K562 (cell line): ENCODE measurements around the gene MICAL2. TPM values are rescaled to one million over a fixed set of nuclear protein-coding genes. Genes with fewer than 3 reads are reported as not detected.

ENCODE experiments used
- ATAC-seq: fragments of 200-7000 bp; cut with Tn5 transposase; 3 replicates; pipeline ENCODE4 v1.9.1; 2020; ENCODE audit warnings: moderate library complexity
- BruUV-seq: library from RNA; stranded (reverse); fragments of 400-500 nt; replicated peaks from 2 replicates; lab custom pipeline; 2021; lab: Mats Ljungman, UMichigan
- CTCF ChIA-PET: fragments of 300-600 bp; formaldehyde crosslinking; extraction: SDS; loops from one replicate; lab custom pipeline; 2021; ENCODE audit warnings: low intra/inter-chr PET ratio; lab: Yijun Ruan, JAX
- POLR2A ChIA-PET: fragments of 300-600, 350-650 bp; sonication (Branson Sonifier 250); formaldehyde crosslinking; extraction: SDS; loops from one replicate; lab custom pipeline; 2021; ENCODE audit warnings: antibody characterized with exemption, inconsistent platforms; lab: Yijun Ruan, JAX
- DNase-seq, 4 experiments: peaks; one replicate each; pipeline versions ENCODE4 v3.0.0 to v3.0.0-alpha.2; 2011 to 2018; ENCODE audit warnings: low spot score in 3 of 4, mixed read lengths in 3 of 4; ENCODE audit errors: extremely low read depth in 1 of 4
- FAIRE-seq: peaks from 2 replicates; lab custom pipeline; 2011; peaks lifted over from hg19 to GRCh38; lab: Jason Lieb, UNC
- H2AFZ ChIP-seq: 2 replicates; pipeline ENCODE4 v1.6.0; 2011; ENCODE audit warnings: low read depth, low read length, control low read depth, inconsistent platforms
- H3K27ac ChIP-seq: fragments of 200-600 bp; 3 replicates; pipeline ENCODE4 v1.8.0; 2011; ENCODE audit warnings: low read depth, mild to moderate bottlenecking, control low read depth, inconsistent platforms, low read length, moderate library complexity, mixed read lengths; ENCODE audit errors: extremely low read depth
- H3K27me3 ChIP-seq, 2 experiments: fragments of 300-600 bp in 1 of 2; 2 replicates in 1 of 2; 3 replicates in 1 of 2; pipeline versions ENCODE4 v1.6.0 to v1.8.0; 2011; ENCODE audit warnings: inconsistent platforms in 2 of 2, low read length in 2 of 2, mild to moderate bottlenecking in 1 of 2, mixed read lengths in 1 of 2, moderate library complexity in 1 of 2; ENCODE audit not compliant: control insufficient read depth in 2 of 2, insufficient read depth in 2 of 2
- H3K36me3 ChIP-seq: fragments of 300-600 bp; 3 replicates; pipeline ENCODE4 v1.8.0; 2011; ENCODE audit warnings: mild to moderate bottlenecking, low read length, inconsistent platforms; ENCODE audit not compliant: control insufficient read depth, insufficient read depth
- H3K4me1 ChIP-seq, 2 experiments: fragments of 200-600 bp in 1 of 2; replicated peaks in 1 of 2; 2 replicates in 1 of 2; 3 replicates in 1 of 2; pipeline versions ENCODE4 v1.5.1 to v1.8.0; 2011; ENCODE audit warnings: inconsistent platforms in 2 of 2, low read length in 2 of 2, mild to moderate bottlenecking in 1 of 2, mixed read lengths in 1 of 2, moderate library complexity in 1 of 2; ENCODE audit not compliant: control insufficient read depth in 2 of 2, insufficient read depth in 2 of 2
- H3K4me2 ChIP-seq: 2 replicates; pipeline ENCODE4 v1.6.1; 2011; ENCODE audit warnings: low read length, control low read depth, inconsistent platforms, mixed read lengths; ENCODE audit not compliant: insufficient read depth
- H3K4me3 ChIP-seq: fragments of 200-600 bp; sonication (generic), shearing (Covaris generic); 2 replicates; pipeline ENCODE4 v1.5.1; 2016; ENCODE audit warnings: control low read depth, inconsistent platforms
- H3K79me2 ChIP-seq: fragments of 200-600 bp; 3 replicates; pipeline ENCODE4 v1.8.0; 2011; ENCODE audit warnings: low read length, inconsistent platforms; ENCODE audit not compliant: control insufficient read depth, insufficient read depth
- H3K9ac ChIP-seq, 2 experiments: 2 replicates each; pipeline versions ENCODE4 v1.6.0 to v1.6.1; 2011; ENCODE audit warnings: low read depth in 2 of 2, low read length in 2 of 2, control low read depth in 1 of 2, inconsistent platforms in 1 of 2, mild to moderate bottlenecking in 1 of 2, mixed read lengths in 1 of 2; ENCODE audit not compliant: insufficient read depth in 1 of 2
- H3K9me1 ChIP-seq: one replicate; pipeline ENCODE4 v1.6.0; 2011; ENCODE audit warnings: inconsistent platforms, mild to moderate bottlenecking, low read length, moderate library complexity; ENCODE audit not compliant: control insufficient read depth, insufficient read depth
- H3K9me3 ChIP-seq: replicated peaks from 2 replicates; pipeline ENCODE4 v1.5.1; 2011; ENCODE audit warnings: low read depth, low read length, inconsistent platforms; ENCODE audit not compliant: control insufficient read depth, insufficient read depth
- H4K20me1 ChIP-seq: replicated peaks from 2 replicates; pipeline ENCODE4 v1.6.1; 2011; ENCODE audit warnings: low read length, inconsistent platforms, mixed read lengths; ENCODE audit not compliant: control insufficient read depth, insufficient read depth
- ETS2 ChIP-seq: IDR thresholded peaks from 2 replicates; pipeline ENCODE4 v1.6.1; 2016; ENCODE audit warnings: borderline replicate concordance, missing genetic modification characterization, mild to moderate bottlenecking, moderate library complexity, missing compliant biosample characterization; ENCODE audit not compliant: poor library complexity, severe bottlenecking
- IRF2 ChIP-seq: sonication (generic); formaldehyde crosslinking; IDR thresholded peaks from 2 replicates; pipeline ENCODE4 v1.8.1; 2022; ENCODE audit warnings: mild to moderate bottlenecking, missing genetic modification reagents
- MTA3 ChIP-seq: fragments of 450-650 bp; formaldehyde crosslinking; IDR thresholded peaks from 2 replicates; pipeline ENCODE4 v1.6.1; 2017; ENCODE audit warnings: mild to moderate bottlenecking, borderline replicate concordance
- NFIX ChIP-seq: fragments of 250-450 bp; sonication (Bioruptor Pico); IDR thresholded peaks from 2 replicates; pipeline ENCODE4 v1.4.0; 2020; ENCODE audit warnings: low read depth, mild to moderate bottlenecking, moderate library complexity
- PCBP2 ChIP-seq: fragments of 200-400 bp; formaldehyde crosslinking; IDR thresholded peaks from 2 replicates; pipeline ENCODE4 v1.6.1; 2018; ENCODE audit warnings: low read length, low read depth, mild to moderate bottlenecking, moderate library complexity; ENCODE audit not compliant: poor library complexity, severe bottlenecking
- STAT6 ChIP-seq: sonication (generic); formaldehyde crosslinking; IDR thresholded peaks from 2 replicates; pipeline ENCODE4 v1.8.1; 2023; ENCODE audit warnings: mild to moderate bottlenecking, missing genetic modification reagents
- TCF7 ChIP-seq: sonication (generic); IDR thresholded peaks from 2 replicates; pipeline ENCODE4 v1.6.1; 2016; ENCODE audit warnings: antibody characterized with exemption, borderline replicate concordance
- TEAD2 ChIP-seq: fragments of 450-650 bp; IDR thresholded peaks from 2 replicates; pipeline ENCODE4 v1.6.1; 2016; ENCODE audit warnings: missing genetic modification characterization, control low read depth, missing compliant biosample characterization
- XRCC5 ChIP-seq: fragments of 200-400 bp; formaldehyde crosslinking; IDR thresholded peaks from 2 replicates; pipeline ENCODE4 v1.6.1; 2017; ENCODE audit warnings: low read depth, mild to moderate bottlenecking, low read length
- ZBED1 ChIP-seq: IDR thresholded peaks from 2 replicates; pipeline ENCODE4 v1.6.1; 2014
- ZFP36 ChIP-seq: fragments of 150-350 bp; IDR thresholded peaks from 2 replicates; pipeline ENCODE4 v1.6.1; 2018; ENCODE audit warnings: low read length, low read depth; ENCODE audit not compliant: partially characterized antibody
- ZNF239 ChIP-seq: fragments of 250-450 bp; sonication (Bioruptor Pico); IDR thresholded peaks from 2 replicates; pipeline ENCODE4 v1.4.0; 2020; ENCODE audit warnings: mild to moderate bottlenecking
- ZNF253 ChIP-seq: fragments of 250-450 bp; sonication (Bioruptor Pico); conservative IDR thresholded peaks from 2 replicates; pipeline ENCODE4 v1.6.1; 2021; ENCODE audit warnings: mild to moderate bottlenecking
- ZNF282 ChIP-seq: sonication (generic); formaldehyde crosslinking; IDR thresholded peaks from 2 replicates; pipeline ENCODE4 v1.8.1; 2023; ENCODE audit warnings: missing genetic modification reagents
- ZNF398 ChIP-seq: fragments of 250-450 bp; sonication (Bioruptor Pico); IDR thresholded peaks from 2 replicates; pipeline ENCODE4 v1.8.0; 2021; ENCODE audit warnings: moderate library complexity, mild to moderate bottlenecking, inconsistent platforms
- ZNF740 ChIP-seq, 3 experiments: fragments of 200-800 bp in 1 of 3; sonication (Bioruptor generic) in 1 of 3; sonication (generic) in 1 of 3; formaldehyde crosslinking in 1 of 3; IDR thresholded peaks; 2 replicates each; pipeline versions ENCODE4 v1.6.1 to v1.8.0; 2016 to 2022; ENCODE audit warnings: mild to moderate bottlenecking in 2 of 3, missing compliant biosample characterization in 2 of 3, missing genetic modification characterization in 2 of 3, missing genetic modification reagents in 1 of 3
- WGBS: fragments of 100-300 bp; shearing (Covaris generic); methylation state at CpG from one replicate; pipeline ENCODE4 v1.1.6; 2016; ENCODE audit warnings: low coverage, mixed read lengths; ENCODE audit not compliant: insufficient coverage; ENCODE audit errors: missing lambda C conversion rate; 5-methylcytosine and 5-hydroxymethylcytosine counted together
- in situ Hi-C: fragments of 300-500 bp; cut with MboI; formaldehyde crosslinking; loops from 4 replicates; pipeline ENCODE4 v1.15.0; 2018; ENCODE audit warnings: inconsistent platforms, mixed read lengths
- intact Hi-C: fragments of 100-400 bp; cut with micrococcal nuclease; formaldehyde crosslinking; loops from 2 replicates; pipeline ENCODE4 v1.14.2; 2022
- polyA plus RNA-seq, 8 experiments: library from polyadenylated mRNA; depleted of rRNA in 4 of 8; stranded (reverse) in 5 of 8; unstranded in 3 of 8; fragments of >200 nt; fragmentation: Nextera tagmentation in 2 of 8; fragmentation: Illumina TruSeq in 1 of 8; extraction: Ambion mirVana in 2 of 8; extraction: Trizol in 1 of 8; gene quantifications; 2 replicates each; pipeline versions ENCODE4 v1.2.1 to v1.2.3, GENCODE V29; 2011 to 2014; ENCODE audit warnings: inconsistent platforms in 1 of 8, missing spikeins in 1 of 8
- total RNA-seq, 7 experiments: library from RNA; depleted of rRNA in 6 of 7; stranded (reverse); fragments of >200 nt in 6 of 7; fragmentation: Illumina TruSeq in 2 of 7; extraction: Trizol in 2 of 7; gene quantifications; 2 replicates each; pipeline versions ENCODE4 v1.2.1 to v1.2.3, GENCODE V29; 2011 to 2021; ENCODE audit warnings: low replicate concordance in 1 of 7

Gene MICAL2
- total and polyA plus RNA-seq, 9 of the 15 experiments (the other 6 are each of a cell fraction or from before 2014, with no cell fraction given): 4.7 to 64.2 (median 33.6) TPM

- Histone ChIP-seq H3K9me1 (no peaks in the 10 kb centered on the region), H3K9me3 (no peaks in the 10 kb centered on the region), H3K9ac (no peak overlapping the region), H3K4me2 (no peak overlapping the region), H3K27ac (no peak overlapping the region), H3K27me3 (no peaks in the 10 kb centered on the region), H4K20me1 (no peaks in the 10 kb centered on the region), H3K4me3 (no peak overlapping the region), H3K79me2 (no peaks in the 10 kb centered on the region), H3K4me1 (peaks cover 7 to 12% of the 10 kb centered on the region in 2 experiments), H2AFZ (no peak overlapping the region), H3K36me3 (peaks cover 30% of the 10 kb centered on the region; the same call in 2 of the 3 replicates)
- intact Hi-C loops: no loop called here
- POLR2A ChIA-PET: interaction anchor here (1.0 to 1.1 kb wide), 2 partner anchors 7 to 13 kb away, joined by 3 to 5 read pairs; no protein-coding TSS in a partner anchor
- TF ChIP-seq ZNF253 (CRISPR knock-in tag) (no peak), IRF2 (CRISPR knock-in tag) (no peak), TCF7 (no peak), ETS2 (no peak), MTA3 (no peak), STAT6 (CRISPR knock-in tag) (no peak), ZNF740 (CRISPR knock-in tag; IDR thresholded peaks at IDR 0.05) (no peak), ZNF740 (tag; IDR thresholded peaks at IDR 0.05) (no peak), PCBP2 (no peak), ZNF398 (CRISPR knock-in tag) (no peak), TEAD2 (no peak), XRCC5 (no peak), ZNF282 (CRISPR knock-in tag) (no peak), ZBED1 (no peak), ZNF239 (CRISPR knock-in tag) (no peak), NFIX (CRISPR knock-in tag) (no peak), ZFP36 (no peak)
- WGBS: 76% methylated on average over 7 of the region's 7 CpGs
- DNase-seq: no peak
- no peak for ATAC-seq
- BruUV-seq: no TSS peak
- in situ Hi-C loops: no loop called here
- FAIRE-seq: no peak
- CTCF ChIA-PET: no interaction called here
Observed at GRCh38 chr11:12253843-12254281, 143.5 kb downstream of the MICAL2 start.
